Lung (tissue), 12 donors: ENCODE data around the gene PDC. TPM values are rescaled to one million over a fixed set of nuclear protein-coding genes. Genes with fewer than 3 reads are reported as not detected.

Experiments used
- ATAC-seq: fragments of 200-7000 bp; cut with Tn5 transposase; one replicate; pipeline ENCODE4 v1.9.1; 2020; ENCODE audit warnings: moderate number of reproducible peaks; ENCODE audit not compliant: insufficient read depth, low FRiP score
- DNase-seq, 3 donors: peaks; one replicate each; pipeline ENCODE4 v3.0.0-alpha.2; 2013 to 2017
- H3K27ac ChIP-seq, 2 donors: one replicate each; pipeline ENCODE4 v1.5.1; 2013; ENCODE audit warnings: mild to moderate bottlenecking in 2 of 2, moderate library complexity in 2 of 2, control low read depth in 1 of 2, inconsistent platforms in 1 of 2, low read depth in 1 of 2, low read length in 1 of 2
- H3K27me3 ChIP-seq, 3 donors: one replicate each; pipeline ENCODE4 v1.5.1; 2013; ENCODE audit warnings: low read length in 2 of 3; ENCODE audit not compliant: control insufficient read depth in 3 of 3, insufficient read depth in 3 of 3
- H3K36me3 ChIP-seq, 4 donors: one replicate each; pipeline ENCODE4 v1.5.1; 2013; ENCODE audit warnings: low read length in 4 of 4, mild to moderate bottlenecking in 1 of 4, moderate library complexity in 1 of 4; ENCODE audit not compliant: control insufficient read depth in 4 of 4, insufficient read depth in 4 of 4
- H3K4me1 ChIP-seq, 5 donors: one replicate each; pipeline ENCODE4 v1.5.1; 2013; ENCODE audit warnings: low read length in 5 of 5, mild to moderate bottlenecking in 2 of 5, moderate library complexity in 1 of 5; ENCODE audit not compliant: control insufficient read depth in 5 of 5, insufficient read depth in 5 of 5
- H3K4me3 ChIP-seq: one replicate; pipeline ENCODE4 v1.5.1; 2013; ENCODE audit warnings: mild to moderate bottlenecking, control low read depth, moderate library complexity
- H3K9ac ChIP-seq, 2 donors: one replicate each; pipeline ENCODE4 v1.5.1; 2013; ENCODE audit warnings: low read length in 2 of 2, control low read depth in 1 of 2; ENCODE audit not compliant: insufficient read depth in 1 of 2
- H3K9me3 ChIP-seq, 4 donors: one replicate each; pipeline ENCODE4 v1.5.1; 2013; ENCODE audit warnings: low read length in 3 of 4, mild to moderate bottlenecking in 1 of 4, moderate library complexity in 1 of 4; ENCODE audit not compliant: control insufficient read depth in 4 of 4, insufficient read depth in 3 of 4
- WGBS, 2 donors: extraction: QIAGEN DNeasy Blood & Tissue Kit; methylation state at CpG; one replicate each; pipeline ENCODE4 v1.1.7; 2013; 5-methylcytosine and 5-hydroxymethylcytosine counted together
- polyA plus RNA-seq, 2 donors: library from polyadenylated mRNA; stranded (reverse); fragments of 200-250 nt; gene quantifications; one replicate each; pipeline ENCODE4 v1.2.1, GENCODE V29; 2013
- total RNA-seq, 2 donors: library from RNA; depleted of rRNA in 1 of 2; stranded (reverse); fragments of >200 nt in 1 of 2; gene quantifications; one replicate each; pipeline ENCODE4 v1.2.1, GENCODE V29; 2014 to 2021
- TF ChIP-seq, protein P1 (sequence below): IDR thresholded peaks from 2 replicates; pipeline ENCODE4 v1.5.1; 2012; ENCODE audit warnings: mild to moderate bottlenecking; ENCODE audit errors: control extremely low read depth, extremely low read depth
- donor health status: control.
- donor health status: control.
- donor health status: Bipolar disorder and iron deficiency.
- donor health status: healthy.
- donor health status: DM: yes; HTN: yes; CAD: no.

The PDC gene
- total and polyA plus RNA-seq, 4 donors, result not detected

DNA sequence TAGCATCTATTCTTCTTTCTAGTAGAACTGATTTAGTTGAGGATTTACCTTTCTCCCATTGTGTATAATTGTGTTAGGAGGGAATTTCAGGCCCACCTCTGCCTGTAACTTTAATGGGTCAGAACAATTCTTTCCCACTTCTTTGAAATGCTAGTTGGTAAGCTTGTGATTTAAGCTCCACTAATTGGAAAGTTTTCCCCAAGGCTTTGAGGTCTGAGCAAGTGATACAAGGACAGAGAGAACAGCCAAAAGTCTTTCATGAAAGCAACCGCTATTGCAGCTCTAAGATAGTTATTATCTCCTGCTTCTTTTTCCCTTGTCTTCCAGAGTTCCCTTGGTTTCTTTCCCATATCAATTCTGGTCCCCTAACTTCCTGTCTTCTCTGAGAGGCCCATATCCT lies 38.7 kb upstream of the PDC start:
- Histone ChIP-seq H3K9me3 (no peaks in the 10 kb centered on the region), H3K27me3 (no peaks in the 10 kb centered on the region), H3K36me3 (no peaks in the 10 kb centered on the region), H3K4me1 (no peaks in the 10 kb centered on the region), H3K9ac (no peak overlapping the region), H3K4me3 (no peak overlapping the region), H3K27ac (no peak overlapping the region)
- no peak for ATAC-seq
- TF ChIP-seq, protein P1, sequence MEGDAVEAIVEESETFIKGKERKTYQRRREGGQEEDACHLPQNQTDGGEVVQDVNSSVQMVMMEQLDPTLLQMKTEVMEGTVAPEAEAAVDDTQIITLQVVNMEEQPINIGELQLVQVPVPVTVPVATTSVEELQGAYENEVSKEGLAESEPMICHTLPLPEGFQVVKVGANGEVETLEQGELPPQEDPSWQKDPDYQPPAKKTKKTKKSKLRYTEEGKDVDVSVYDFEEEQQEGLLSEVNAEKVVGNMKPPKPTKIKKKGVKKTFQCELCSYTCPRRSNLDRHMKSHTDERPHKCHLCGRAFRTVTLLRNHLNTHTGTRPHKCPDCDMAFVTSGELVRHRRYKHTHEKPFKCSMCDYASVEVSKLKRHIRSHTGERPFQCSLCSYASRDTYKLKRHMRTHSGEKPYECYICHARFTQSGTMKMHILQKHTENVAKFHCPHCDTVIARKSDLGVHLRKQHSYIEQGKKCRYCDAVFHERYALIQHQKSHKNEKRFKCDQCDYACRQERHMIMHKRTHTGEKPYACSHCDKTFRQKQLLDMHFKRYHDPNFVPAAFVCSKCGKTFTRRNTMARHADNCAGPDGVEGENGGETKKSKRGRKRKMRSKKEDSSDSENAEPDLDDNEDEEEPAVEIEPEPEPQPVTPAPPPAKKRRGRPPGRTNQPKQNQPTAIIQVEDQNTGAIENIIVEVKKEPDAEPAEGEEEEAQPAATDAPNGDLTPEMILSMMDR, result no peak
- no peak for DNase-seq
- WGBS, 2 donors, result 94 to 95% methylated on average over 1 of the region's 1 CpG

DNA sequence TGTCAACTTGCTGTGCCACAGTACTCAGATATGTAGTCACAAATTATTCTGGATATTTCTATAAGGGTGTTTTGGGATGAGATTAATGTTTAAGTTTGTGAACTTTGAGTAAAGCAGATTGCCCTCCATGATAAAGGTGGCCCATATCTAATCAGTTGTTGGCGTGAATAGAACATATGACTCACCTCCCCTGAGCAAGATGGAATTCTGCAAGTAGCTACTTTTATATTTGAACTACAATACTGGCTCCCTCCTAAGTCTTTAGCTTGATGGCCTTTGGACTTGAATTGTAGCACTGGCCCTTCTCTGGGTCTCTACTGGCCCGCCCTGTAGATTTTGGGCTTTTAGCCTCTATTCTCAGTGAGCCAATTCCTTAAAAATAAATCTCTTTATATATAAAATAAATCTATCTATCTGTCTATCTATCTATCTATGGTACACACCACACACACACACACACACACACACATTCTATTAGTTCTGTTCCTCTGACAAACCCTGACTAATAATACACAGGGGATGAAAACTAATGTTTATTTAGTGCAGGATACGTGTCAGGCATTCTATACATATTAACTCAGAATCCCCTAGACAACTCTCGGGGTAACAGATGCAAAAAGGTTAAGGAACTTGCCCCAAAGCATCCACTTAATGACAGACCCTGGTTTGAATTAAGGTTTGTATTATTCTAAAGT lies 37.9 kb upstream of the PDC start:
- TF ChIP-seq, protein P1, result no peak
- Histone ChIP-seq H3K36me3 (no peaks in the 10 kb centered on the region), H3K9ac (no peak overlapping the region), H3K27me3 (no peaks in the 10 kb centered on the region), H3K4me1 (no peaks in the 10 kb centered on the region), H3K27ac (peak overlapping the region in 1 of 2 donors; percentile 31), H3K4me3 (no peak overlapping the region), H3K9me3 (no peaks in the 10 kb centered on the region)
- no peak for DNase-seq
- no peak for ATAC-seq
- 69 to 94% methylated on average over 4 of the region's 4 CpGs for WGBS, 2 donors

DNA sequence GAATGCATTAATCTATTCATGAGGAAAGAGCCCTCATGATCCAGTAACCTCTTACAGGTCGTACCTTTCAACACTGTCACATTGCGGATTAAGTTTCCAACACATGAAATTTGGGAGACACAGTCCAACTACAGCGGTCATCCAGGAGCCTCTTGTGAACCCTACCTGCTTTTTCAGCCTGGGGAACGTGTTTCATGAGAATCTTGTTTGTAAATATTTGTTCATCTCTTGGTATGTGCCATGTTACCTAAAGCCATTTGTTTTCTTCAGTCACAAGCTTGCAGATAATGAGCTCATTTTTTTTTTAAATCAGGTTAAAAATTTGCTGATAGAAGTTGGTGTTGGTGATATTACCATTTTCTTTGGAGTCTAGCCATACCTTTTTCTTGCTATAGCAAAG lies 37.2 kb upstream of the PDC start:
- Histone ChIP-seq H3K27me3 (no peaks in the 10 kb centered on the region), H3K9ac (no peak overlapping the region), H3K36me3 (no peaks in the 10 kb centered on the region), H3K4me3 (no peak overlapping the region), H3K27ac (no peak overlapping the region), H3K4me1 (no peaks in the 10 kb centered on the region), H3K9me3 (no peaks in the 10 kb centered on the region)
- ATAC-seq (no peak), DNase-seq (no peak)
- TF ChIP-seq, protein P1, result no peak
- 81 to 93% methylated on average over 4 of the region's 4 CpGs for WGBS, 2 donors

DNA sequence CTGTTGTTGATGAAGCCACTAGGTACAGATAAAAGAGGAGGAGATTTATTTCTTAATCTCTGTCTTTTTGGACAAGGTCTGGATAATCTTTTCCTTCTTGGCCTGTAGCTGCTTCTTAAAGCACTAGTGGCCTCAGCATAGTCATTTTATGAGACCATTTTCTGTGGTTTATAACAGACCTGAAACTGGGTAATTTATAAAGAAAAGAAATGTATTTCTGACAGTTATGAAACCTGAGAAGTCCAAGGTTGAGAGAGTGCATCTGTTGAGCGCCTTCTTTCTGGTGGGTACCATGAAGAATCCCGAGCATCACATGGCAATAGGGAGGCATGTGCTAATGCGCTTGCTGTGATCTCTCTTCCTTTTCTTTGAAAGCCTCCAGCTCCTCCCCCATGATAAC lies 36.7 kb upstream of the PDC start:
- WGBS, 2 donors, result 95 to 96% methylated on average over 3 of the region's 3 CpGs
- DNase-seq (no peak), ATAC-seq (no peak)

More for the DNA sequence above, 36.7 kb upstream of the PDC start:
- Histone ChIP-seq H3K9me3 (no peaks in the 10 kb centered on the region), H3K9ac (no peak overlapping the region), H3K36me3 (no peaks in the 10 kb centered on the region), H3K4me3 (no peak overlapping the region), H3K27ac (no peak overlapping the region), H3K4me1 (no peaks in the 10 kb centered on the region), H3K27me3 (no peaks in the 10 kb centered on the region)
- TF ChIP-seq, protein P1, result no peak
